Iris pigment epithelial cell (primary cell): ENCODE data around the gene OSBPL9.
"Not testable (repeated sequence)": the region's sequence is repeated elsewhere in the genome, so short reads cannot be mapped to it uniquely, and the experiment has no call there.

Experiments
- DNase-seq: peaks from one replicate; pipeline ENCODE4 v3.0.0-alpha.2; 2011; ENCODE audit warnings: low read depth

The OSBPL9 gene

GRCh38 chr1:51708911-51709760 lies 92.2 kb downstream of the OSBPL9 start:
- no peak for DNase-seq

- no peak for DNase-seq
Observed at GRCh38 chr1:51709951-51710350, 93.1 kb downstream of the OSBPL9 start.

- DNase-seq, result no peak
Observed at GRCh38 chr1:51712590-51712989, 95.7 kb downstream of the OSBPL9 start.

GRCh38 chr1:51714374-51715019 lies 97.6 kb downstream of the OSBPL9 start:
- no peak for DNase-seq

GRCh38 chr1:51715369-51715768 lies 98.5 kb downstream of the OSBPL9 start:
- no peak for DNase-seq

- DNase-seq, result no peak
Observed at GRCh38 chr1:51716746-51717145, 99.9 kb downstream of the OSBPL9 start.

GRCh38 chr1:51717842-51718241 lies 101.0 kb downstream of the OSBPL9 start:
- DNase-seq, result no peak

- no peak for DNase-seq
Observed at GRCh38 chr1:51719146-51719545, 102.3 kb downstream of the OSBPL9 start.

GRCh38 chr1:51724797-51725196 lies 107.9 kb downstream of the OSBPL9 start:
- DNase-seq, result no peak

GRCh38 chr1:51726051-51726450 lies 109.2 kb downstream of the OSBPL9 start:
- no peak for DNase-seq

- no peak for DNase-seq
Observed at GRCh38 chr1:51726544-51727225, 109.8 kb downstream of the OSBPL9 start.

- DNase-seq, result no peak
Observed at GRCh38 chr1:51727366-51727765, 110.5 kb downstream of the OSBPL9 start.

- no peak for DNase-seq
Observed at GRCh38 chr1:51728611-51729155, 111.8 kb downstream of the OSBPL9 start.

GRCh38 chr1:51729156-51729823 lies 112.4 kb downstream of the OSBPL9 start:
- DNase-seq, result peak; percentile 92

- DNase-seq, result peak; percentile 14
Observed at GRCh38 chr1:51729824-51730301, 113.0 kb downstream of the OSBPL9 start.

GRCh38 chr1:51731998-51732397 lies 115.1 kb downstream of the OSBPL9 start:
- no peak for DNase-seq

GRCh38 chr1:51732701-51733425 lies 116.0 kb downstream of the OSBPL9 start:
- DNase-seq, result no peak

- not testable (repeated sequence) for DNase-seq
Observed at GRCh38 chr1:51733426-51733774, 116.5 kb downstream of the OSBPL9 start.

- DNase-seq, result no peak
Observed at GRCh38 chr1:51733793-51734522, 117.1 kb downstream of the OSBPL9 start.

- DNase-seq, result no peak
Observed at GRCh38 chr1:51734896-51735745, 118.2 kb downstream of the OSBPL9 start.
